Measurements from ENCODE around the gene SRD5A3. TPM values are rescaled to one million over a fixed set of nuclear protein-coding genes. Genes with fewer than 3 reads are reported as not detected.

SRD5A3 gene
- total RNA-seq, 1 donor from 2014 or later, result 12.1 TPM

DNA sequence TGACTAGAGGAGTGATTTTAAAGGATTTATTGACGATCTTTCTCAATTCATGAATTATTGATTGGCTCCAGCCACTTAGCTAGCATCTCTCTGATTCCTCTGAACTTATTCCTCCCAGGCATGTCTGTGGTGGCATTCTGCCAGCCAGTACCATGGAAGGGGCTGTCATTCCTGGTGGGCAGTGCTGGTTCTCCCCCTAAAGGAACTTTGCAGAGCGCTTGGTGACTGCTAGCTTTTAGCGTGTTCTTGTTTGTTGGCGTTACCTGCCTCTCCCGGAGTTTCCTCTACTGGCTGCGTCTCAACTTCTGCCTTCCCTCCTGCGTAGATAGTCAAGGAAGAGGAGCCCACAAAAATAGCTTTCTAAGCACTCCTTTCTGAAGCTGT lies 19.3 kb downstream of the SRD5A3 start:
- Mint-ChIP-seq H3K27ac (no peak overlapping the region), H3K27me3 (no peaks in the 10 kb centered on the region), H3K9me3 (ENCODE audit: low read depth) (no peaks in the 10 kb centered on the region), H3K4me1 (ENCODE audit: low read depth) (no peaks in the 10 kb centered on the region), H3K36me3 (ENCODE audit: insufficient read depth) (peaks cover 3% of the 10 kb centered on the region), H3K4me3 (ENCODE audit: low read depth) (no peak overlapping the region)
- DNase-seq (ENCODE audit: low spot score, unreplicated experiment), result no peak
- TF ChIP-seq, protein P1, sequence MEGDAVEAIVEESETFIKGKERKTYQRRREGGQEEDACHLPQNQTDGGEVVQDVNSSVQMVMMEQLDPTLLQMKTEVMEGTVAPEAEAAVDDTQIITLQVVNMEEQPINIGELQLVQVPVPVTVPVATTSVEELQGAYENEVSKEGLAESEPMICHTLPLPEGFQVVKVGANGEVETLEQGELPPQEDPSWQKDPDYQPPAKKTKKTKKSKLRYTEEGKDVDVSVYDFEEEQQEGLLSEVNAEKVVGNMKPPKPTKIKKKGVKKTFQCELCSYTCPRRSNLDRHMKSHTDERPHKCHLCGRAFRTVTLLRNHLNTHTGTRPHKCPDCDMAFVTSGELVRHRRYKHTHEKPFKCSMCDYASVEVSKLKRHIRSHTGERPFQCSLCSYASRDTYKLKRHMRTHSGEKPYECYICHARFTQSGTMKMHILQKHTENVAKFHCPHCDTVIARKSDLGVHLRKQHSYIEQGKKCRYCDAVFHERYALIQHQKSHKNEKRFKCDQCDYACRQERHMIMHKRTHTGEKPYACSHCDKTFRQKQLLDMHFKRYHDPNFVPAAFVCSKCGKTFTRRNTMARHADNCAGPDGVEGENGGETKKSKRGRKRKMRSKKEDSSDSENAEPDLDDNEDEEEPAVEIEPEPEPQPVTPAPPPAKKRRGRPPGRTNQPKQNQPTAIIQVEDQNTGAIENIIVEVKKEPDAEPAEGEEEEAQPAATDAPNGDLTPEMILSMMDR (IDR thresholded peaks at IDR 0.05; ENCODE audit: unreplicated experiment), result no peak

DNA sequence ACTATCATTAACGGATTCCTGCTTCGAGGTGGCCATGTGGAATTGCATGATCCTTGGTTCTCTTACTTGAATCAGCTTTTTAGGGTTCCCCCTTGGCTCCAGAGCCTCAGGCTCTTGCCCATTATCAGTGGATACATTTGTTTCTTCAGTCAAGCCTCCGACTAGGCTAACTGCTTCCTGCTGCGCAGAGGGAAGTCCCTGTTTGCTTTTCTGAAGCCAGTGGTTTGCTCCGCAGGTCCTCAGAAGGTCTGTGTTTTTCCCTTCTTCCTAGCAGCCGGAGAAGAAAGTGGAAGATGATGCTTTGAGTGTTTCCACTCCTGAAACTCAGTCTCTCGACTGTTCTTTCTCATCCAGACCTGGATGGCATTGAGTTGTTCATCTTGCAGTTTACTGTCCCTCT lies 20.6 kb downstream of the SRD5A3 start:
- no peak for DNase-seq (ENCODE audit: low spot score, unreplicated experiment)
- Mint-ChIP-seq H3K4me1 (ENCODE audit: low read depth) (no peaks in the 10 kb centered on the region), H3K27ac (no peak overlapping the region), H3K9me3 (ENCODE audit: low read depth) (no peaks in the 10 kb centered on the region), H3K27me3 (no peaks in the 10 kb centered on the region), H3K4me3 (ENCODE audit: low read depth) (no peak overlapping the region), H3K36me3 (ENCODE audit: insufficient read depth) (peaks cover 3% of the 10 kb centered on the region)
- TF ChIP-seq, protein P1 (IDR thresholded peaks at IDR 0.05; ENCODE audit: unreplicated experiment), result no peak

DNA sequence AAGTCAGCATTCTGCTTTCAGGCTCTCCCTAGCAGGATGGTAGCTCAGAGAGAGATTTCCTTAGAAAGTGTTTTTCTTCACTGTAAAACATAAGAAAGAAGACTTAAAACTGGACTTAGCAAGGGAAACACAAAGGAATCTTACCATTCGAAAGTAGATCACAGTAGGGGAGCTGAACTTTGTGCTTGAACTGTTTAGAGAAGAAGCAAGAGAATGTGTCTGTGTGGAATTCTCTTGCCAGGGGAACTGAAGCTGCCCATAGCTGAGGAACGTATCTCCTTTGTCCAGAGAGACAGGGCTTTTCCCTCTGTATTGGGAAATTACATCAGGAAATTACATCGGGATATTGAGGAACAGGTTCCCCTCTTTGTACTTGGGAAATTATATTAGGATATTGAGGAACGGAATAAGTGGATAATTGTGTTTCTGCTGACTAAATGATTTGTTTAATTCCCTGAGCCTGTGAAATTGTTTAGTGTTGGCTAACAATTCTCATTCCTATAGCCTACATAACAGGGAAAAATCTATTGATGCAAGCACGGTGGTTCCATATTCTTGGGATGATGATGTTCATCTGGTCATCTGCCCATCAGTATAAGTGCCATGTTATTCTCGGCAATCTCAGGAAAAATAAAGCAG lies 21.2 kb downstream of the SRD5A3 start:
- Mint-ChIP-seq H3K27ac (no peak overlapping the region), H3K27me3 (no peaks in the 10 kb centered on the region), H3K4me3 (ENCODE audit: low read depth) (no peak overlapping the region), H3K4me1 (ENCODE audit: low read depth) (no peaks in the 10 kb centered on the region), H3K36me3 (ENCODE audit: insufficient read depth) (peaks cover 2% of the 10 kb centered on the region), H3K9me3 (ENCODE audit: low read depth) (no peaks in the 10 kb centered on the region)
- TF ChIP-seq, protein P1 (IDR thresholded peaks at IDR 0.05; ENCODE audit: unreplicated experiment), result no peak
- no peak for DNase-seq (ENCODE audit: low spot score, unreplicated experiment)

DNA sequence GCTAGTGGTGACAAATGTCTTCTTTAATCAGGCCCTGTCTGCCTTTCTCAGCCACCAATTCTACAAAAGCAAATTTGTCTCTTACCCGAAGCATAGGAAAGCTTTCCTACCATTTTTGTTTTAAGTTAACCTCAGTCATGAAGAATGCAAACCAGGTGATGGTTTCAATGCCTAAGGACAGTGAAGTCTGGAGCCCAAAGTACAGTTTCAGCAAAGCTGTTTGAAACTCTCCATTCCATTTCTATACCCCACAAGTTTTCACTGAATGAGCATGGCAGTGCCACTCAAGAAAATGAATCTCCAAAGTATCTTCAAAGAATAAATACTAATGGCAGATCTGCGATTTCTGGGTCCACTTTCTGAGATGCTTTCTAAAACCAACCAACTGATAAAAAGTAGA lies 23.9 kb downstream of the SRD5A3 start:
- TF ChIP-seq, protein P1 (IDR thresholded peaks at IDR 0.05; ENCODE audit: unreplicated experiment), result no peak

DNA sequence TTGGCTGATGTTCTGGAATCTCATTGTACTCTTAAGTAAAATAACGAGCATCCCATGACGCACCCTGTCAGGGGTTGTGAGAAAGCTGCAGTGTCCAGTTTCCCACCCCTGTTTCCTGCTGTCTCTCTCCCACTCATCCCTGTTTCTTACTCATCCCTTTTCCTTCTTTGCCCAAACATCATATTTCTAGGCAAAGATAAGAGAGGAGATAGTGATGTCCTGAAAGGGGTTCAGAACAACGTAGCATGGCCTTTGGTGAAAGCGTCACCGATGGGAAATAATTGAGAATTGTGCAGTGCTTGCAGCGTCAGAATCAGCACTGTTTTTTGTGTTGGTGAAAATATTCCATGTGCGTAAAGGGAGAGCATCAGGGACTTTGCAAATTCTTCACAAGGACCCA lies 26.2 kb downstream of the SRD5A3 start:
- TF ChIP-seq, protein P1 (IDR thresholded peaks at IDR 0.05; ENCODE audit: unreplicated experiment), result no peak

More for the DNA sequence above, 23.9 kb downstream of the SRD5A3 start:
- Mint-ChIP-seq H3K27me3 (no peaks in the 10 kb centered on the region), H3K4me3 (ENCODE audit: low read depth) (no peak overlapping the region), H3K4me1 (ENCODE audit: low read depth) (no peaks in the 10 kb centered on the region), H3K36me3 (ENCODE audit: insufficient read depth) (peaks cover 2% of the 10 kb centered on the region), H3K27ac (no peak overlapping the region), H3K9me3 (ENCODE audit: low read depth) (no peaks in the 10 kb centered on the region)
- no peak for DNase-seq (ENCODE audit: low spot score, unreplicated experiment)

More for the DNA sequence above, 26.2 kb downstream of the SRD5A3 start:
- H3K27me3 Mint-ChIP-seq, result no peaks in the 10 kb centered on the region
- no peak for DNase-seq (ENCODE audit: low spot score, unreplicated experiment)
- no peaks in the 10 kb centered on the region for H3K4me1 Mint-ChIP-seq (ENCODE audit: low read depth)
- H3K9me3 Mint-ChIP-seq (ENCODE audit: low read depth), result no peaks in the 10 kb centered on the region
- no peak overlapping the region for H3K27ac Mint-ChIP-seq
- H3K4me3 Mint-ChIP-seq (ENCODE audit: low read depth), result no peak overlapping the region
- no peaks in the 10 kb centered on the region for H3K36me3 Mint-ChIP-seq (ENCODE audit: insufficient read depth)
